NCI-H524 treated with DMSO at 0.1 percent for 48 hours (cell line): Measurements from ENCODE around the gene TBC1D3I.
"Not testable (repeated sequence)": the region's sequence is repeated elsewhere in the genome, so short reads cannot be mapped to it uniquely, and the experiment has no call there.

Experiments used
- DNase-seq: peaks from one replicate; lab custom pipeline; 2025; lab: John Stamatoyannopoulos, UW

The TBC1D3I gene

DNA sequence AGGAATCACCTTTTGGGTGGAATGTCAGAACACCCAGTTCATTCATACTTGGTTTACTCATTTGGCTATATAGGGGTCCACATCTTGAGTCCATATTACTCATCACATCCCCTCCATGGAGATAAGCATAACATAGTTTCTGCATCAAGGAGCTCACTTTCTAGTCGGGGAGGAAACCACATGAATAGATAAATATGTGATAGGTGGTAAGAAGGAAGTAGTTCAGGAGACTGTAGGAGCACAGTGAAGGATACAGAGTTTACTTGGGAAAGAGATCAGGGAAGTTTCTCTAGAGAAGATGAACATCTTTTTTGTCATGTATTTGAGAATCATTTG lies 57.9 kb downstream of the TBC1D3I start:
- not testable (repeated sequence) for DNase-seq

DNA sequence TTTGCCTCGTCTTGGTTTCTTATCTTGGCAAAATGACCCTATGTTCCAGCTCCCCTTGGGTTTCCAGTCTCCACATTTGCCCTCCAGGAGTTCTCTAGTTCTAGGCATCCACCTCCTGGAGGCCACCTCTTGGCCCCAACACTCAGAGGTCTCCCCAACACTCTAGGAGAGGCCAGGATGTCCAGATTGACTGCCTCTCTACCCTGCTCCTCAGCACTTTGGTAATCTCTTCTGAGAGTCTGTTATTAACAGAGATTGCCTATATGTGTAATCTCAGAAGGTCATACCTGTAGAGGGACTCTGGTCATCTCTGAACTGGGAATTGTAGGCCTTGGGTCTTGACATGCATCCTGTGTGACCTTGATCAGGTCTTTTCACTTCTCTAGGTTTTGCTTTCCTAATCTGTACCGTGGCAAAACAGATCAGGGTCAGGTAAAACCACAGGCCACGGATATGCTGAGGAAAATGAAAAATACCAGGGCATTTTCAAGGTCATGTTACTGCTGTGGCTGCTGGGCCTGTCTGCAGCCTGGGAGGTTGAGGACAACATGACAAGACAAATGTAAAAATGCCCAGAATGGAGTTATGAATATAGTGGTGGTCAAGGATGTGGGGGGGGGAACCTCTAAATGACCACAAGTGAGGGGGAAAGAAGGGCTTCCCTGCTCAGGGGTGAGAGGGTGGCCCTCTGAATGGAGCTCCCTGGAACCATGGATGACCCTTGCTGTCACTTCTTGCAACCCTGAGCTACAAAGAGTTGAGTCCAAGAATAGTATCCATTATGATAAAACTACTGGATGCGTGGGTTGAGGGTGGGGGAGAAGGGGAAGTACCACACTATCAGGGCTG lies 58.5 kb downstream of the TBC1D3I start:
- DNase-seq: no peak

DNA sequence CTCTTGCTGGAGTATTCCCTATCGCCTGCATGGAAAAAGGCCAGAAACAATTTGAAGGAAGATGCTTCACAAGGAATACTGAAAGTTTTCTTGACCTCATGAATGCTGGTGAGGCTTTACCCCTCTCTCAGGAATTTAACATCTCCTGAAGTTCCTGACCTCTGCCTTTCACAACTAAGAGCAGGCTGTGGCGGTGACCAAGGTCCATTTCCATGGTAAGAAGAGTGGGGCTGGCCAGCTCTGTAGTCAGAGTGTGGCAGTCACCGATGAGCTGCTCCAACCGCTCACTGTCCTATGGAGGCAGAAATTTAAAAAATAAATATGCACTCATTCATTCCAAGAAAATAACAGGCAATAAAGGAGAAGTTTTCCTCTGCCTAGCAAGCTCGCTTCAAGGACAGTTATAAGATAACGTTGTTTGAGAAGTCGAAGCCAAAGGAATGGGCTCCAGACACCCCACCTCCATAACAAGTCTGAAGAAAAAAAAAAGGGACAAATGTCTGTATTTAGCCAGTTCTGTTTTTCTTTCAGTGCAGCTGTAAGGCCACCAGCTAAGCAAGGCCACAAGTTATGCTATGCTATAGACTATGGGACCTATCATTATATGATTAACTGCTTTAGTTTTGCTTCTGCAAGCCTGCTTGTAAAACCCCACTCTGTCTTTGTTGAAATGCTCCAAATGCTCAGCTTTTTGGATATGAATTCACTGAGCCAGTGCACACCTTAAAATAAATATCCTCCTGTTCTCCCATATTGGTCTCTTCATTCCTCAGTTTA lies 59.5 kb downstream of the TBC1D3I start:
- DNase-seq: no peak
